GM18873 (cell line): Measurements from ENCODE around the gene TFPI.
"Not testable (repeated sequence)": the region's sequence is repeated elsewhere in the genome, so short reads cannot be mapped to it uniquely, and the experiment has no call there.

Experiments
- ATAC-seq: cut with Tn5 transposase; IDR thresholded peaks from one replicate; pipeline ENCODE4 v1.9.1; 2021; ENCODE audit warnings: mild to moderate bottlenecking, moderate library complexity, moderate number of reproducible peaks; ENCODE audit not compliant: unreplicated experiment, low FRiP score

TFPI gene

GRCh38 chr2:187554704-187555082 is 458 bp upstream of the TFPI start:
- no peak for ATAC-seq

DNA sequence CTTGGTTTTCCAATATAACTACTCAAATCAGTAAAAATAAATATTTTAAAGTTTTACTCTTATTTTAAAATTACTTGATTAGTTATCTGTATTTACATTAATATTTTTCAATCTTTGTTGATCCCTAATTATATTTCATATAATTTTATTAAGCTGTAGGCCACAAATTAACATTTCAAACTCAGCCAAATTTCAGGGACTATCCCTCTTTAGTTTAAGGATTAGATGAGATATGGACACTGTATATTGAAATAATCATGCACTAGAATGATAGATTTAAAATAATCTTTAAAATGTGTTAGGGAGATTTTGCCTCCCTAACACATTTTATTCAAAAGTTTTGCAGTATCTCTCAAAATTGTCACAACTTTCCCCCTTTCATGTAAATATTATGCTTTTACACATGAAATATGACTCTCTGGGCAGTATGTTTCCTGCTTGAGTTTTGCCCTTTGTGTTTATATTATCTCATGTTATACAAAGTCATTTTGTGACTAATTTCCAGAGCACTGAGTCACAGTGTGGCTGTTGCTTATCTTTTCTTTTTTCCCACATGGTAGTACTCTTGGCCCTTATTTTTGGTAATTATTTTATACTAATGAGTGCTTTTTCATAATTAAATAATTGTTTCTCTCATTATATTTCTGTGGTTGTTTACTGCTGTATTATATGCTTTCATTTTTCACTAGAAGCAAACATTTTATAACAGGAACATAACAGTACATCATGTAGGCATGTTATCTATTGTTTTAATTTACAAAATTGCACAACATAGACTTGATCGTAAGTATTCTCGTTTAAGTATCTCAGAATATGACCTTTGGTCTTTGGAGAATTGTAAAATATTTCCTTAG is 1.2 kb downstream of the TFPI start:
- ATAC-seq: no peak

- ATAC-seq: no peak
Measured at GRCh38 chr2:187552381-187552780, 1.9 kb downstream of the TFPI start.

DNA sequence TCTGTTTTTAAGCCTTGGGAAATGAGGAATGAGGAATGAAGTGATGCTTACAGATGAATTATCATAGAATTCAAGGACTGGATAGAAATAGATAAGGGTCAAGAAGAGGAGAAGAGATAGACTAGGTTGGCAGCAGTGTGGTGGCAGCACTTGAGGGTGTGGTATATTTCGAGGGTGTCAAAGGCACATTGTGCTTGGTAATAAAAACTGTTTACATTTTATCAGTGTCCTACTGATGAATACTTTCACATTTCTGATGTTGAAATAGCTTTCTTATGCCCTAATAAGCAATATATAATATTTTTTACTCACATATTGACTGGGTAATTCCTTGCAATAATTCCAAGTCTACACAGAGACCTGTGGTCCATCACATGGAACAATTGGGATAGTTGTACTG is 3.4 kb downstream of the TFPI start:
- no peak for ATAC-seq

DNA sequence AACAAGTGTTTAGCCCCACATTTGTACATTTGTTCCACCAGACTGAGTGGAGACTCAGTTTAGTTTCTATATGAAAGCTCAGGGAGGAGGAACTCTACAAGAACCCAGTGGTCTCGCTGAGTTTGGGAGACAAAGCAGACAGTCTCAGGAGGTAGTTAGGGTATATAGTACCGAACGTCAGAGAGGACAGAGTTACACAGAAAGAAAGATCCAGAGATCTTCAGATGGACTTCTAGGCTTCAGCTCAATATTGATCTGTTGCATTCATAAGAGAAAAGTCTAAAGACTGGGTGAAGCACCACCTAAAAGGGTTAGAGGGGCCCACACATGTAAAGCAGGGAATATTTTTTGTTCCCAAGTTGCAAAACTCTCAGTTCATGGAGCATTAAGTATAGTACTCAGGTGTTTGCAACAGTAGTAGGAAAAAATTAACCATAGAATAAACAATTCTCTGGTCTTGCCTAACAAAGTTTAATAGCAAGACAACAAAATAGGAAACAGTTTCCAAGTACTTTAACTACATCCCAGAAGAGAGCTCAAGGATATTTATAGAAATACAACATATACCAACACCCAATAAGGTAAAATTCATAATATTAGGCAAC is 4.2 kb downstream of the TFPI start:
- ATAC-seq: no peak

DNA sequence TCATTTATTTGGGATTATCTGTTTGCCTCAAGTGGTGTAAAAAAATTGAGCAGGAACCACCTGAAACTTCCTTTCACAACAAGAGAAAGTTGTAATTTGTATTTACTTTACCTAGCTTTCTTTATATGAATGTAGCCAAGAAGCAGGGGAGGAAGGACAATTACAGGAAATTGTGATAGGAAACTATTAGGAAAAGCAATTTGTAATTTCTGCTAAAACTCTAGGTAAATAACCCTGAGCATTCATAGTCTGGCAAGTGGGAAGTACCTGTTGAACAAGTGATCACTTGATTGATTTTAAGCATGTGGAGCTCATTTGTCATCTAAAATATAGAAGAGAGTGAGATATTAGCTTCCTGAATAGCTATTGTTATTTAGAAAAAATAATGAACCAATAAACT is 5.0 kb downstream of the TFPI start:
- ATAC-seq: no peak

- ATAC-seq: no peak
Measured at GRCh38 chr2:187548656-187549055, 5.6 kb downstream of the TFPI start.

DNA sequence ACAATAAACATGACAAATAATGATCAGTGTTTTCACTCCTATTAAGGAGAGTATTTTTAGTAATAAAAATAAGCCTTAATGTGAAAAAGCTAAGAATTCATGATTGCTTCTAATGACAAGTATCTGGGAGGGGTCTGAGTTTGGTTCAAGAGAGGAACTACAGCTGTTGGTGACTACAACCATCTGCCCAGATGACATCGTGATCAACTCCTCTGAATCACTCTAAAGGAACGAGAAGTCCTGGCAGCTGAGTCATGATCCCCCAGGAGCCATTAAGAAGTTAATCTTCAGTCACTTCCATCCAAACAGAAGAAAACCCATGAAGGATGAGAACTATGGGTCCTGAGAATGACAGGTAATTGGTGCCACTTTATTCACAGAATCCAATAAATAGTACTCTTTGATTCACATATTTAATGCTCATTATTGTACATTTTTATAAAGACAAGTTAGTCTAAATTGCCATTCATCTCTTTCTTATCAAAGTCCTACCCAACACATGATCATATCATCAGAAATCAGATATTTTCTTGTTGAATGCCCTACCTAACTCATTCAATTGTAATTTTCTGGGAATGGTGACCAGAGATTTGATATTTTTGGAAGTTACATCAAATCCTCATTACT is 6.8 kb downstream of the TFPI start:
- ATAC-seq: no peak

DNA sequence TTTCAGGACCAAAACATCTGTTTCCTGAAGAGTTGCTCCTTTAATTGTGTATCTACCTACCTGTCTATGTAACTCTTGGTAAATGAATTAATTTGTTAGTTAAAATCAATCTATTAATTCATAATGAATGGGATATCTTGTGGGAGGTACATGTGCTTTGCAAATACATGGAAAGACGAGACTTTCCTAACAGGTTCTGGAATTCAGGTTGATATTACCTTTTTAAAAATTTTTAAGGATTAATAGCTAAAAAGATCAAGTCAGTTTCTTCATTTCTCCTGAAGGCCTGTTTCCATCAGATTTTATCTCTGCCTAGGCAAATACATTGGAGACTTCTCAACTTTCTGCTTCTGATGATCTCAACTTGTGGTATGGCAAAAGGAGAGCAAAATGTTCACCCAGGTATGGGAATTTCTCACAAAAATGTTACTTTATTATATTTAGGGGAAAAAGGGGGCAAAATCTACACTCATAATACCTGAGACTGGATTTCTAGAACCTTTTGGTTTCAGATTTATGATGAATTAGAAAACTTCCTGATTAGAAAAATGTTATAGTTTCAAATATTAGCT is 7.4 kb downstream of the TFPI start:
- ATAC-seq: no peak

DNA sequence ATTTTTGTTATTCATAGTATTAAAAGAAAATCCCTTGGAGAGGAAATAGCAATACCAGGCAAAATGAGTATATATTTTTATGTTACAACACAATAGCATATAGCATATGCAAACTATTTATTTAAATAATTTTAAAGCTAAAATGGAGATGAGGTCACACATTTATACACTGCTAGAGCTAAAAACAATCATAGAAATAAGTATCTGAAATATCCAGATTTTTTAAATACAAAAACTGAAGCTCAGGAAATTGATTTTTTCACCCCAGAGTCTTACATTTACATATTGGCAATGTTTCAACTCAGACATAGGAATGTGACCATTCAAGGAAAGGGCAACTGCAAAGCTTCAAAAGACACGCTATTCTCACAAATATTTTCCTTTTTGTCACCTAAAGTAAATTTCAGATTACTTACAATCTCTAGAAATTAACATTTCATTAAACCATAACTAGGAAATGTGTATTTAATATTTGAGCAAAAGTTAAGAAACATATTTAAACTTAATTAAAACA is 8.9 kb downstream of the TFPI start:
- ATAC-seq: no peak

DNA sequence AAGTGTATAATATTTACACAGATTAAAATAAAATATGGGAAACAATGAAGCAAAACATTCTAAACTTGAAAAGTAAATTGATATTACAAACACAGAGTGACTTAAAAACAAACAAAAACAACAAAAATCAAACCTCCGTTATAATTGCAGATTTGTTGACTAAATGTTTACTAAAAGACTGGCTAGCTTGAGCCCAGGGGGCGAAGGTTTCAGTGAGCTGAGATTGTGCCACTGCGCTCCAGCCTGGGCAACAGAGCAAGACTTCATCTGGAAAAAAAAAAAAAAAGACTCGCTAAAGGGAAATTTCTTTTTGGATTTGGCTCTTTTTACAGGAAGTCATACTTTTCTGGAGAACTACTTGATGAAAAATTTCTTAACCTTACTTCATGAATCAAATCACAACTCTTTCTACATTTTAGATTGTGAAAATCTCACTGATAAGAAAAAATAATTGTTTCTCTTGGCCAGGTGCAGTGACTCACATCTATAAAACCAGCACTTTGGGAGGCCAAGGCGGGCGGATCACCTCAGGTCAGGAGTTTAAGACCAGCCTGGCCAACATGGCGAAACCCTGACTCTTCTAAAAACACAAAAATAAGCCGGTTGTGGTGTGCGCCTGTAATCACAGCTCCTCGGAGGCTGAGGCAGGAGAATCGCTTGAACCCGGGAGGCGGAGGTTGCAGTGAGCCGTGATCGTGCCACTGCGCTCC is 9.7 kb downstream of the TFPI start:
- no peak for ATAC-seq

- ATAC-seq: no peak
Measured at GRCh38 chr2:187543488-187543887, 10.7 kb downstream of the TFPI start.

DNA sequence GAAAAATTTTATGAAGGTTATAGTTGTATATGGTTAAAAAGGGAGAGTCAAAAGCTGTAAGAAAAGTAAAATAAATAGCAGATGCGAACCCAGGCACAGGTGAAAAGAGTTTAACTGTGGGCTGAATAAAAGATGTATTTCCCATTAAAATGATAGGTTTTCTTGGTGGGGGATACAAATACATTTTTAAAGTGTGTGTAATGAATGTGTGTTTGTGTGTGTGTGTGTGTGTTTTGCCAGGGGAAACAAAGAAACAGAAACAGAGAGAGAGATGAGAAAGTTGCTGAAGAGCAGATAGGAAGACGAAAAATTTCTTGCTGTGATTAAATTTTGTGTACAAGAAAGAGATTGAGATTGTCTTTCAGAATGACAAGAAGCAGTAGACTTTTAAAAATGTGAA is 12.1 kb downstream of the TFPI start:
- no peak for ATAC-seq

GRCh38 chr2:187541086-187542085 is 12.8 kb downstream of the TFPI start:
- no peak for ATAC-seq

- ATAC-seq: not testable (repeated sequence)
Measured at GRCh38 chr2:187538222-187538621, 16.0 kb downstream of the TFPI start.

GRCh38 chr2:187535381-187535780 is 18.9 kb downstream of the TFPI start:
- not testable (repeated sequence) for ATAC-seq

- ATAC-seq: no peak
Measured at GRCh38 chr2:187532333-187533120, 21.7 kb downstream of the TFPI start.

DNA sequence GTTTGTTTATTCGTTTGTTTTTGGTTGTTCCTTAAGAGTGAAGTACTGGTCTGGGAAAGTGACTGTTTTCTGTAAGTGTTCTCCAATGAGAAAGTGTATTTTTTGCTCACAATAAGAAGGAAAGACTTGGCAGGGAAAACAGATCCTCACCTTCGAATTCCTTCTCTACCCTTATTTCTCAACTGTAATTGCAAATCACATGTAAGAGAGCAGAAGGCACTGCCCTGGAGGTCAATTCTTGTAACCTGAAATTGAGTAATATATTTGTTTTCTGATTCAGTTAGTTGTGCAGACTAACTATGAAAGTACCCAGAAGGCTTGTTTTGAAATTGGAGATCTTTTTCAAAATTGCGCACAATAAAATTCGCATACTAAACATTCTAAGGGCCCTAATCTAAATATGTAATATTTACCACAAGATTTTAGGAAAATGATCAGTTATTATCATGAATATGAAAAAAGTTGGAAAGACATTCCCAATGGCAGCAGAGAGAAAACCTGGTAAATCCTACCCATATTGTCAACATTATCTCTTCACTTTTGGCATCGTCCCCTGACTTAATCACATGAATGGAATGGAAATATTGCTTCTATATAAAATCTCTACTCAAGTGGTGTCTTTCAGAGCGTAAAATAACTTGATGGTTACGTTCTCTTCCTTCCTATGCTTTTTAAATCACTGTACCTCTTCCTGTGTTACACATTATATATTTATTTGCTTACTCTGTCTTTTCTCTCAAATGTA is 24.1 kb downstream of the TFPI start:
- no peak for ATAC-seq
